Progenitor cell of endocrine pancreas (in vitro differentiated cells): ENCODE data around the gene KLHL11. TPM values are rescaled to one million over a fixed set of nuclear protein-coding genes. Genes with fewer than 3 reads are reported as not detected.
"Not testable (repeated sequence)": the region's sequence is repeated elsewhere in the genome, so short reads cannot be mapped to it uniquely, and the experiment has no call there.

Experiments
- DNase-seq: peaks from one replicate; pipeline ENCODE4 v3.0.0; 2021; ENCODE audit warnings: low spot score; ENCODE audit not compliant: unreplicated experiment
- H3K27ac Mint-ChIP-seq: 2 replicates; pipeline ENCODE4 v1.8.0; 2021; ENCODE audit warnings: mild to moderate bottlenecking, moderate library complexity, mixed read lengths
- H3K27me3 Mint-ChIP-seq: 2 replicates; pipeline ENCODE4 v1.8.0; 2021; ENCODE audit warnings: mixed read lengths
- H3K36me3 Mint-ChIP-seq: 2 replicates; pipeline ENCODE4 v1.8.0; 2022; ENCODE audit warnings: mixed read lengths; ENCODE audit not compliant: insufficient read depth
- H3K4me1 Mint-ChIP-seq: 2 replicates; pipeline ENCODE4 v1.8.0; 2021; ENCODE audit warnings: low read depth, mixed read lengths
- H3K4me3 Mint-ChIP-seq: 2 replicates; pipeline ENCODE4 v1.8.0; 2021; ENCODE audit warnings: low read depth, mild to moderate bottlenecking, moderate library complexity, mixed read lengths
- H3K9me3 Mint-ChIP-seq: 2 replicates; pipeline ENCODE4 v1.8.0; 2021; ENCODE audit warnings: low read depth, mixed read lengths
- total RNA-seq: library from RNA; stranded (reverse); gene quantifications from 2 replicates; pipeline ENCODE4 v1.2.1, GENCODE V29; 2021
- TF ChIP-seq, protein P1 (sequence below): fragments of 200-600 bp; sonication (generic); IDR thresholded peaks from one replicate; pipeline ENCODE4 v1.5.0; 2021; ENCODE audit warnings: antibody characterized with exemption, mild to moderate bottlenecking; ENCODE audit not compliant: unreplicated experiment

The KLHL11 gene
- total RNA-seq, 1 donor from 2014 or later = 16.9 TPM

DNA sequence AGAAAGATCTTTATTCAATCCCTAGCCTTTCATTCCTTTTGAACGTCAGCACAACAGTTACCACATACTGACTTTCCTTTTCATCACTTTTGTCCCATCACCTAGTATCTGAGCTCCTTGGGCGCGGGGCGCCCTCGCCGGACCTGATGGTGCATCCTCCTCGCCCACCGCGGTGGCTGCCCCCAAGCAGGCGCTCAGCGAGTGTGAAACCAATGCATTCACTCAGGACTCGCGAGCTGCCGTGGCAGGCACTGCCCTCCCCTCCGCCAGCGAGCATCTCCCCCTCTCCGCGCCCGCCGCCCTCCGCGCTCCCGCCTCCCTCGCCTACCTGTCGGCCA lies 756 bp downstream of the KLHL11 start:
- Mint-ChIP-seq H3K4me3 (no peak overlapping the region), H3K9me3 (no peaks in the 10 kb centered on the region), H3K4me1 (peaks cover 13% of the 10 kb centered on the region), H3K27me3 (no peaks in the 10 kb centered on the region), H3K36me3 (peaks cover 17% of the 10 kb centered on the region), H3K27ac (no peak overlapping the region)
- TF ChIP-seq, protein P1, sequence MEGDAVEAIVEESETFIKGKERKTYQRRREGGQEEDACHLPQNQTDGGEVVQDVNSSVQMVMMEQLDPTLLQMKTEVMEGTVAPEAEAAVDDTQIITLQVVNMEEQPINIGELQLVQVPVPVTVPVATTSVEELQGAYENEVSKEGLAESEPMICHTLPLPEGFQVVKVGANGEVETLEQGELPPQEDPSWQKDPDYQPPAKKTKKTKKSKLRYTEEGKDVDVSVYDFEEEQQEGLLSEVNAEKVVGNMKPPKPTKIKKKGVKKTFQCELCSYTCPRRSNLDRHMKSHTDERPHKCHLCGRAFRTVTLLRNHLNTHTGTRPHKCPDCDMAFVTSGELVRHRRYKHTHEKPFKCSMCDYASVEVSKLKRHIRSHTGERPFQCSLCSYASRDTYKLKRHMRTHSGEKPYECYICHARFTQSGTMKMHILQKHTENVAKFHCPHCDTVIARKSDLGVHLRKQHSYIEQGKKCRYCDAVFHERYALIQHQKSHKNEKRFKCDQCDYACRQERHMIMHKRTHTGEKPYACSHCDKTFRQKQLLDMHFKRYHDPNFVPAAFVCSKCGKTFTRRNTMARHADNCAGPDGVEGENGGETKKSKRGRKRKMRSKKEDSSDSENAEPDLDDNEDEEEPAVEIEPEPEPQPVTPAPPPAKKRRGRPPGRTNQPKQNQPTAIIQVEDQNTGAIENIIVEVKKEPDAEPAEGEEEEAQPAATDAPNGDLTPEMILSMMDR = no peak
- no peak for DNase-seq

DNA sequence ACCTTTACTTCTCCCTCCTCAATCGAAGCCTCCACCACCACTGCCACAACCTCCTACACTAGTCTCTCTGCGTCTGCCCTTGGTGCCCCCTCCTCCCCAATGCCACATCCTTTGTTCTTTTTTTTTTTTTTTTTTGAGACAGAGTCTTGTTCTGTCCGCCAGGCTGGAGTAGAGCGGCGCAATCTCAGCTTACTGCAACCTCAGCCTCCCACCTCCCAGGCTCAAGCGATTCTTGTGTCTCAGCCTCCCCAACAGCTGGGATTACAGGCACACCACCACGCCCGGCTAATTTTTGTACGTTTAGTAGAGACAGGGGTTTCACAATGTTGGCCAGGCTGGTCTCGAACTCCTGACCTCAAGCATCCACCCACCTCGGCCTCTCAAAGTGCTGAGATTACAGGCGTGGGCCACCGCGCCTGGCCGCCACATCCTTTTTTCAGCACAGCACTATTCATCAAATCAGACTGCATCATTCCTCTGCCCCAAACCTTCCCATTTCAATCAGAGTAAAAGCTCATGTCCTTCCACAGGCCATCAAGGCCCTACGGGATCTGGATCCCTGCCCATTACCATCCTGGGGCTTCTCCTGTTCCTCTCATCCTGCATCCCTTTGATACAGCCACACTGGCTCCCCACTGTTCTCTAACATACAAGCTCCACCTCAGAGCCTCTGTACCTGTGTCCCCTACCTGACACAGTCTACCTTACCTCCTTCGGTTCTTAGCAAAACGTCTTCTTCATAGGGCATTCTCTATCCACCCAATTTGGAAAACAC lies 2.0 kb downstream of the KLHL11 start:
- Mint-ChIP-seq H3K27ac (no peak overlapping the region), H3K27me3 (no peaks in the 10 kb centered on the region), H3K36me3 (peaks cover 11% of the 10 kb centered on the region), H3K4me3 (no peak overlapping the region), H3K4me1 (peaks cover 13% of the 10 kb centered on the region), H3K9me3 (no peaks in the 10 kb centered on the region)
- TF ChIP-seq, protein P1 = no peak
- no peak for DNase-seq

DNA sequence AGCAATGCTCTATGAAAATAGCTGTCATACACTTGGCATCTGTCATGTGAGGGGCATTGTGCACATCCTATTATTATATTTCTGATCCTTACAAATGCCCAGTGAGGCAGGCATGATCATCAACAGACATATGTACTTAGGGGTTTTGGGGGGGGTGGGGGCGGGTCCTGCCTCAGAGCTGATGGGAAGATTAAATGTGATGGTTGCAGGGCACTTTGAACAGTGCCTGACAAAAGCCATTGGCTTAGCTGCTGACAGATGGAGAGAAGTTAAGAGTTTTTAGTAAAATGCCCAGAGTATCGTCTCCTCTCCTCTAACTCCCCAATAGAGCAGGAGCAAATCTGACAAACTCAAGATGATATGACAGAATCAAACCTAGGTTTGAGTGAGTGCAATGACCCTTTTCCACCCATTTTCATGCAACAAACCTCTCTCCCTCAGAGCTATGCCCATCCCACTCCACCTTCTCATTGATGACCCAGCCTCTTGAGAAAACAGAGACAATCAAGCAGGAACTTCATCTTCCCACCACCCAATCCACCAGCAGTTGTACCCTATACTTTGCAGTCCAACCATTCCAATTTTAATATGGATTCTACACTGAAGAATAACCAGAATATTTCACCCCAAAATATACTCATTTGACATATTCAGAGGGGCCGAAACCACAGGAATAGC lies 4.8 kb downstream of the KLHL11 start:
- no peaks in the 10 kb centered on the region for H3K36me3 Mint-ChIP-seq

DNA sequence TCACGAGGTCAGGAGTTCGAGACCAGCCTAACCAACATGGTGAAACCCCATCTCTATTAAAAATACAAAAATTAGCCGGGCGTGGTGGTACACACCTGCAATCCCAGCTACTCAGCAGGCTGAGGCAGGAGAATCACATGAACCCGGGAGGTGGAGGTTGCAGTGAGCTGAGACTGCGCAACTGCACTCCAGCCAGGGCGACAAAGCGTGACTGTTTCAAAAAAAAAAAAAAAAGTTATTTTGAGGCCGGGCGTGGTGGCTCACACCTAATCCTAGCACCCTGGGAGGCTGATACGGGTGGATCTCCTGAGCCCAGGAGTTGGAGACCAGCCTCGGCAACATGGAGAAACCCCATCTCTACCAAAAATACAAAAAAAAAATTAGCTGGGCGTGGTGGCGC lies 13.8 kb downstream of the KLHL11 start:
- DNase-seq, H3K4me1 Mint-ChIP-seq, H3K36me3 Mint-ChIP-seq, H3K27me3 Mint-ChIP-seq, H3K9me3 Mint-ChIP-seq, H3K4me3 Mint-ChIP-seq, H3K27ac Mint-ChIP-seq: not testable (repeated sequence)

More for the DNA sequence above, 4.8 kb downstream of the KLHL11 start:
- TF ChIP-seq, protein P1 = no peak
- H3K4me1 Mint-ChIP-seq = peaks cover 11% of the 10 kb centered on the region
- no peaks in the 10 kb centered on the region for H3K27me3 Mint-ChIP-seq
- no peak overlapping the region for H3K27ac Mint-ChIP-seq
- no peak for DNase-seq
- H3K9me3 Mint-ChIP-seq = no peaks in the 10 kb centered on the region
- H3K4me3 Mint-ChIP-seq = no peak overlapping the region

DNA sequence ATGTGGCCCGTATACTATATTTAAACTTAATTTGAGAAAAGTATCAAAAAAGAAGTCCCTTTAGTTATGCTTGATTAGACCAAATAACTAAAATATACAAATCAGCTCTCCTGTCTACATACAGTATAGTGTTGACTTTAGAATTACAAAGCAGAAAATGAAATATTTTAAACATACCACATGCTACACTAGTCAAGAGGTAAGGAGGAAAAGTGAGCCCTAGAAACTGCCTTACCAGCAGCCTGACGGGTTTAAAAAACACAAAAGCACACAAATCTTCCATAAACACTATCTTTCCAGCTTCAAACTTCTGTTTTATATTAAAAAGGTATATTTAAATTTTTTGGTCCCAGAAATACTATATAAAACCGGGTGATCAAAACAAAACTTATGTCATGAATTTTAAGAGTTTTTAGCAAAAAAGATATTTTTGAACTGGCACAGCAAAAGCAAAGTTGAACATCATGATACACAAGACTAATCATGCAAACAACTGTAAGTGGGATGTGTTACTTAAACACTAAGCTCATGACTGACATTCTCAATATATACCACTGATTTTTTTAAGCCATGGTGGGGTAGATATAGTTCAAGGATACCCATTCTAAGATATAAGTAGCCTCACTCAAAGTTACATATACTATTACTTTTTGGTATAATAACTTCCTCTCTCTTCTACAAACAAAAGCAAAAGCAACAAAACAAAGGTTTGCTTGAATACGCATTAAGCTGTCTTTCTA lies 15.8 kb downstream of the KLHL11 start:
- Mint-ChIP-seq H3K4me3 (no peak overlapping the region), H3K4me1 (no peaks in the 10 kb centered on the region), H3K27me3 (no peaks in the 10 kb centered on the region), H3K27ac (no peak overlapping the region), H3K9me3 (no peaks in the 10 kb centered on the region), H3K36me3 (peaks cover 5% of the 10 kb centered on the region)
- DNase-seq = no peak
- TF ChIP-seq, protein P1 = no peak
